Gastroesophageal sphincter (tissue), 3 donors: ENCODE data around the gene CLEC4D.

ENCODE experiments used
- CTCF ChIP-seq, 4 experiments: fragments of 200-600 bp in 2 of 4; fragments of 450-650 bp in 2 of 4; sonication (generic) in 1 of 4; IDR thresholded peaks; one replicate each; pipeline ENCODE4 v1.5.1; 2017 to 2019; ENCODE audit warnings: antibody characterized with exemption in 4 of 4, mild to moderate bottlenecking in 2 of 4, moderate library complexity in 2 of 4
- EP300 ChIP-seq: sonication (generic); formaldehyde crosslinking; IDR thresholded peaks from one replicate; pipeline ENCODE4 v1.6.1; 2017; ENCODE audit warnings: antibody characterized with exemption, mild to moderate bottlenecking
- POLR2AphosphoS5 ChIP-seq: sonication (generic); formaldehyde crosslinking; IDR thresholded peaks from one replicate; pipeline ENCODE4 v1.6.1; 2017; ENCODE audit warnings: antibody characterized with exemption

GRCh38 chr12:8547645-8548044 lies 34.3 kb downstream of the CLEC4D start:
- TF ChIP-seq CTCF (IDR thresholded peaks at IDR 0.05) = no peak
- no peak for TF ChIP-seq POLR2AphosphoS5
- TF ChIP-seq EP300 = no peak
